NCI-H446 (cell line): ENCODE results near the gene WDFY4.

Source experiments
- DNase-seq, 2 experiments: peaks; one replicate each; lab custom pipeline; 2025; lab: John Stamatoyannopoulos, UW

WDFY4 gene

DNA sequence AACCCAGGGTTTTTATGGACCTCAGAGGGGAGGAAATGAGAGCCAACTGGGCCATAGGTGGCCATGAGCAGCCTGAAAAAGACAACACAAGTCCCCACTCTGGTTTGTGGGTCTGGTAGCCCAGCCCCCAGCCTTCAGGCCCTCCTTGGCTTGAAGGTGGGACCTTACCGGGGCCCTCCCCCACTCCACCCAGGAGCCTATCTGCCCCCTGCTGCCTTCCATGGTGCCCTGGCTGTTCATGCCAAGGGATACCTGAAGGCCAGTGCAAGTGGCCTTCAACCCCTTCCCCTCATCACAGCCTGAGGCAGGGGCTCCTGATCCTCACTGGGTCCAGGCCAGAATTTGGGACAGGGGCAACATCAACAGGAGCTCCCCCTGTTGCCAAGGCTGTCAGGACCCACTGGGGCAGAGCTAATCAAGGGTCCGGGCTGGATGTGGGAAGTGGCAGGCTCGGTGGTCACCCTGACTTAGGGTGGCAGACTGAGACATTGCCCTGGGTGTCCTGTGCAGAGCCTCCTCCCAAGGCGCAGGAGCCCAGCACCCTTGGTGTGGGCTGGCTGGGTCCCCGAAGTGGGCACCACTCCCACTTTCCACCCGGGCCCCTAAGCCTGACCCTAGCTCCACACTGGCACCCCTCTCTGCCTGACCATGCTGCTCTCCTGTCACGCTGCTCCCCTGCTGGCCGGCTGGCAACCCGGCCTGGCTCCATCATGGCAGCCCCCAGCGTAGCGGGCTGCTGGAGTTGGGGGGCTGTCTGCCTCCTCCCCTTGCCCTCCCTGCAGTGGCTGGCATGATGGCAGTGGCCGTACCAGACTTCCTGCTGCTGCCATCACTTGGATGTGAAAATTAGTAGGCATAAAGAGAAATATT lies 6.4 kb downstream of the WDFY4 start:
- DNase-seq: no peak

DNA sequence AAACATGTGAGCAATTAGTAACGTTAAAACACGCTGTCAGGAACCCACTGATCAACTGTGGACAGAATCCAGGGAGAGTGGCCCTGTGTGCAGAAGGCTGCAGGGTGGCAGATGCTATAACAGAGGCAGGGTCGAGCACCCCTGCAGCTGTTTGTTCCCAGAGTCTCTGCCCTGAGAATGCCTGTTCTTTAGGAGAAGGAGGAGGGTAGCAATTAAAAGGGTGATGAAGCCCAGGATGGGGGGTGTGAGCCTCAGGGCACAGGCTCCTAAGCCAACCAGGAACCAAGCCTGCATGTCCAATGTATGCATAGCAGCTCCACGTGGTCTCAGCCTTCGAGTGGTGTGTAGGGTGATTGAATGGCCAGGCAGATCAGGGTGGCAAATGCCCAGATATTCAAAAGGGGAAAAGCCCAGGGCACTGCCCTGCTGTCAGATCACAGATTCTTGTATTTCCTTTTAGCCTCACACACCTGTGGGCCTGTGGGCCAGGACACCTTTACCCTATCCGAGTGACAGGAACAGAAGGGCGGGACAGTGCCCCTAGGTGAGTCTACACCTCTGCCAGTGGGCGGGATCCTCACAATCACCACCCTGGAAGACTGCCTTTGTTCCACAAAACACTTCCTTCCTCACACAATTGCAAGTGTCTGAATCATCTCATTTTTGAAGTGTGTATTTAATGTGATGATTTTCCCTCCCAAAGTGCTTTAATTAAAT lies 7.3 kb downstream of the WDFY4 start:
- no peak for DNase-seq

DNA sequence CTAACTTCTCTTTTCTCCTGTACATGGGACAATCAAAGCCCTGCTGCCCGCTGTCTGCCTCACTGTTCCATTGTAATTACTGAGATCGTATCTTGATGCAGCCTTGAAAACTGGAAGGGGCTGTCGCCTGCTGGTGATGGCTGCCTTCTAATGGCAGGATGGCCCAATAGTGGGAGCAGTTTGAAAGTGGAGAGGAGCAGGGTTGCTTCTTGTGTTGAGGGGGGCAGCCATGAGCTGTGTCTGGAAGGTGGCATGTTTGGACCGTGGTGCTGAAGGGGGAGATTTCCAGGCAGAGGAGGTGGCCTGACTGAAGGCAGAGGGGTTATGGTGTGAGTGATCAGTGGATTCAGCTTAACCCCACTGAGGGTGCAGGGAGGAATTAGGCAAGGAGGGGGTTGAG lies 8.1 kb downstream of the WDFY4 start:
- DNase-seq: no peak

DNA sequence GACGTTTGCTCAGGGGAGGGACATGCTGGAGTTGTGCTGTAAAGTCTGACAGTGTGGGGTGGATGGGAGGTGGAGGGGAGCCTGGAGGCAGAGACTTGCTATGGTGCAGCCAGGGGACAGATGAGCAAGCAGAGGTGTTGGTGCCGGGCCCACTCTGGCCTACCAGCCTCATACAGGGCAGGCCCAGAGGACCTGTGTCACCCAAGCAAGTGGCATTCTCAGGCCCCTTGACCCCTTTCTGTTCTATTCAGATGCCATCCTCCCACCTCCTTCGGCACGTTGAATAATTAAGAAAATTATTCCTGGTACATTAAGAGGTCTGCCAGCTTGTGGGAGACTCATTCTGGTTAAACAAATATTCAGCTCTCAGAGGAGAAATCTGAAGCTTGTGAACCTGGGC lies 8.5 kb downstream of the WDFY4 start:
- no peak for DNase-seq

DNA sequence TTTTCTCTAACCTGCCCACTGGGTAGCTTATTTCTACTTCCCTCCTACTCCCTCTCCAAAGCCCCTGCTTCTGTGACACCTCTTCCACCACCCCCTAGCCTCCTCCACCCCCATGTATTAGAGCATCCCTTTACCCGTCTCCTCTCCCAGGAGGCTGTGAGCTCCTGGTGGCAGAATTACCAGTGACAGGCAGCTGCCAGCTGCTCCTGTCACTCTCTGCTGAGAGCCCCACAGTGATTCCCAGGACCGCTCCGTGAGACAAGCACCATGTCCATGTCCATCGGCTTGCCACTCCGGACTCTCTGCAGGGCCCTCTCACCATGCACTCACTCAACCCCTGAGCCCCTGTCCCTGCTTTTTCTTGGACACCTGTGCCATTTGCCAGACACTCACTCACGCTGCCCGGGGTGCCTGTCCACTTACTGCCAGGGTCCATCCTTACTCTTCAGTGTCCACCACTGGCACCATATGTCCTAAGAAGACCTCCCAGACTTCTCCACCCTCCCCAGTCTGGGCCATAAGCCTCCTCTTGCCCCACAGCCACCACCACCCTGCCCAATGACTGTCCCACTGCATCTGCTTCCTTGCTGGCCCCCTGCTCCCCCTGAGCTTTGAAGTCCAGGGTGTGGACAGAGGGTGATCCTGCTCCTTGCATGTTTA lies 9.8 kb downstream of the WDFY4 start:
- DNase-seq: no peak

DNA sequence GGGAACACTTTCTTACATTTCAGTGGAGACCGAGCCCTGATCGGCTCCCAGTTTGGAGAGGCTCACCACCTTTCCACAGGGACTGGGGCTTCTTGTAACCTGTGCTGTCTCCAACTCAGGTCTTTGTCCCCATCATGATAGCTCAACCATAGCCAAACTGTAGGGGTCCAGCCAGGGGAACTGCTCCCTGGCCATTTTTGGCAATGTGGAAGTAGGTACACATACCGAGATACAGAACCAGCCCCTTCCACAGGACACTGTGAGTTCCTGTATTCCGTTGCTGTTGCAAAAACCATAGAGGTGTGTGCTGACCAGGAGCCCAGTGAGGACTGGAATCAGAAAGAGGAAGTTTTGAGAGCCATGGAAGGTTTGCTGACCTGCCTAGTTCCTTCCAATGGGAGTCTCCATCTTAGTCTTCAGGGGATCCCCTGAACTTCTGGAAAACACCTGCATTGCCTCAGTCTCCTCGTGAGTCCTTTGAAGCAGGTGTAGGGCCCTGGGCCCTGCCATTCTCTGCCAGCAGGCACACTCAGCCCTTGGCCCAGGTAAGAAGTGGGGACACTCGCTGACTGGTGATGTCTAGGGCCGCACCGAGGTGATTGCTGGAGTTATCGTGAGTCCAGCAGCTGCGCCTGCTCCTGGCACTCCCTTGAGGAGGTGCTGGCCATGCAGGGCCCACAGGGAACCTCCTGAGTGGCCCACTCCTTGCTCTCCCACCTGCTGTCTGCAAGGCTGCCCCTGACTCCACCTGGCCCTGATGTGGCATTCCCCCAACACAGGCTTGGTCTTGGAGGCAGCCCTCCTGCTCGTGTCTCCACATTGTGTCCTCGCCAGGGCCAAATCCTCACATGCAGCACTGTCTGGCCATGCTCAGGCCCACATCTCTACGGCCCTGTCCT lies 11.2 kb downstream of the WDFY4 start:
- DNase-seq: no peak

DNA sequence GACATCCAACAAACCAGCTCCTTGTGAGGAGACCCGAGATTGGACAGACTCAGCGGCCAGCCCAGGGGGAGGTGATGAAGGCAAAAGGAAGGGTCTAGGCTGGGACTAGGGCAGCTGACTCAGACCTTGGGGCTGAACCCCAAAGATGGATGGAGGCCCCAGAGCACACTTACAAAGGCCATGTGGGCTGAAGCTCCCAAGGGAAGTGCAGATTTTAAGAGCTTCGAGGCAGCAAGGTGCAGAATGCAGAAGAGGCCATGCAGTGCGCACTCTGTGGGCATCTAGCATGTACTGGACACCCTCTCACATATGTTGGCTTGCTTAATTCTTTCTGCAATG lies 11.8 kb downstream of the WDFY4 start:
- DNase-seq: no peak

DNA sequence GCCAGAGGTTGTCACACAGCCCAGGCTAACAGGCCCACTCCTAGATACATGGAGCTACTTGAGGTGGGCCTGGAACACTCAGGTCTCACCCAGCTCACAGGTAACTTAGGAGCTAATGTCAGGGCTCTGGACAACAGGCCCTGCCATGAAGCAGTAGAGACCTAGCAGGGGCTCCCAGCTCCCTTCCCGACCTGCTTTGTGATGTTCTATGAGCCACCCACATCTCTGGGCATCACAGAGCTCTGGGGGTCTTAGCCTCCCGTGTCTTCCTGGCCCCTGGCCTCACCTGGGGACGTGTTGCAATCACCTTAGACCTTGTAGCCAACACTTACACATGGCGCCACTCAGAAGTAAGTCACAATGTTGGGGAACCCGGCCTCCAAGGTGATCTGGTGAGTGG lies 12.4 kb downstream of the WDFY4 start:
- DNase-seq: no peak

DNA sequence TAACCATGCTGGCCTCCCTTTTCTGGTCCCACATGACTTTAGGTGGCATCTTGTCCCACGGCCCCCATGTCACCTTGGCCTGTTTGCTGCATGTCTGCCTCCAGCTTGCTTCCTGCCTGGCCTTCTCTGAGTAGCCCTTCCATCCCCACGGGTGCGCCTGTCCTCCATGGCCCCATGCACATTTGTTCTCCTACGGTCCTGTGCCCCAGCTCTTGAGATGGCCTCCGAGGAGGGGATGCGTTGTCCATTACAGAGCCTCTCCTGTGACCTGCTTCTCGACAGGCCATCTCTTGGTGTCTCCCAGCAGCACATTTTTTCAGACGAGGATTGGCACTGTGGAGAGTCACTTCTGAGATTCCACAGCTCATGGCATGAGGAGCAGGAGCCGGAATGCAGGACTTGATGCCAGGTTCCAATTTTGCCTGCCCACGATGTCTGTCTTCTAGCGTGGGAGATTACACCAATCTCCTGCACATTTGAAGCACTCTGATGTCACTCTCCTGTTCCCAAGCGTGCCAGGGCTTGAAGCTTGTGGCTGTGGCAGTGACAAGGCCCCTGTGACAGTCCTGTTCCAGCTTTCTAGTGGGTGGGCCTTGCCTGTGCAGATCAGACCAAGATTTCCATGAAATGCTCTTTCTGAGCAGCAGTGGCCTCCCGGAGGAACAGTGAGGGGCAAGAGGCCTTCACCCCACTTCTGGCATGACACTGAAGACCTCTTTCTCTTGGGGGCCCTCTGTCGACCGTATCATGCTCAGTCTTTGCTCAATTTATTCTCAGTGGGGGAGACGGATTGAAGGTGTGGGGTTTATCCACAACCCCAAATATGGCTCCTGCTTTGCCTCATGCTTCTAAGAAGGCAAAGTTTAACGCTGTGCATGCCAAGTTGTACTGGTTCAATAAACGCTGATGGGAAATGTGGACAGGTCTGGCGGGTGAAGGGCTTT lies 13.4 kb downstream of the WDFY4 start:
- no peak for DNase-seq

DNA sequence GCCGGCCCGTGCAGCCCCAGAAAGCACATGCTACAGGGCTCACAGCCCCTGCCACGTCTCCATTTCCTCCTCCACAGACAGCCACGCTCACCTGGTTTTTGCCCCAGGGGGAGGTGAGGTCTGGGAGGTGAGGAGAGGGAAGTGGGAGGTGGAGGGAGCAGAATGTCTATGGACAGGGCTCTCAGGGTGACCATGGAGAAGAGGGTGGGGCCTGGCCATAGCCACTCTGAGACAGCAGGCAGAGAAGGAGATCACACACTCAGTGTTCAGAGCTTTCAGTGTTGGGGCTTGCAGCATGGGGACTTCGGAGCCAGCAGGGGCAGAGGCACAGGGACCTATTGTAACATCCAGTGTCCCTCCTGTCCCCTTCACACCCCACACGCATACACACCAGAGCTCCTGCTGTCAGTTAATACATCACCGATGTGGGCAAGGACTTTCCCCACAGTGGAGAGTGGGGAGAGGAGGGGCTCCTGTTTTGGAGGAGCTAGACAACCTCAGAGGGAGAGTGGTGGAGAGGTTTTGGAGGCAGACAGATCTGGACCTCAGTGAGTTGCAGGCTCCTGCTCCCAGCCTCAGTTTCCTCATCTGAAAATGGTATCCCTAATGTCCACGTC lies 14.4 kb downstream of the WDFY4 start:
- DNase-seq: no peak

DNA sequence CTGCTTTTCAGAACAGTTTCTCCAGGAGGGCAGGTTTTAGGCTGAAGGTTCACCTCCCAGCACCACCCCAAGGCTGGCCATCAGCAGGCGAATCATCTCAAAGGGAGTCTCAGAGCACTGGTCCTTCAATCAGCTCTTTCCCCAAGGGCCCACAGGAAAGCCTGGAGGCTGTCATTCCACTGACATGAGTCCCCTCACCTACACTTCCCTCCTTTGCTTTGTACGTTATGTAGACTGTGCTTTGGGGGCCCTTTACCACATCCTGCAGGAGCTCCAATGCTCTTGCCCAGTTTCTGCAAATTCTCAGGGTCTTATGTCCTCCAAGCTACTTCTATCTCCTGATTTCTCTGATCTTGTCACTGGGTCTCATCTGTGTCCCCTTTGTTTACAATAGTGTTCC lies 15.4 kb downstream of the WDFY4 start:
- DNase-seq: no peak

DNA sequence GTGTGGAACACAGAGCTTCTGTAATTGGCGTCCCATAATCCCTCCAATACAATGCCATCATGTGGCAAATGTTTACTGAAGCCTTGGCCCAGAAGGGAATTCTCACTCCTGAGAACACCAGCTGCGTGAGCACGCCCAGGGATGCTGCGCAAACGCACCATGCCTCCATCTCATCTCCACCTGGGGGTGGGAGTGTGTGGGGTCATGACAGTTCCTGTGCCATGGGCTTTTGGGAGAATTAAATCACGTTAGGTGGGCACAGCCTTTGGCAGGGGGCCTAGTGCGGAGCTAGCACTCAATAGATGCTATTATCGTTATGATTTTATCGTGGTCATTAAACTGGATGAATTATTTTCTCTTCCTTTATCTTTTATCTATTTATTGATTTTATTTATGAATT lies 15.8 kb downstream of the WDFY4 start:
- no peak for DNase-seq

DNA sequence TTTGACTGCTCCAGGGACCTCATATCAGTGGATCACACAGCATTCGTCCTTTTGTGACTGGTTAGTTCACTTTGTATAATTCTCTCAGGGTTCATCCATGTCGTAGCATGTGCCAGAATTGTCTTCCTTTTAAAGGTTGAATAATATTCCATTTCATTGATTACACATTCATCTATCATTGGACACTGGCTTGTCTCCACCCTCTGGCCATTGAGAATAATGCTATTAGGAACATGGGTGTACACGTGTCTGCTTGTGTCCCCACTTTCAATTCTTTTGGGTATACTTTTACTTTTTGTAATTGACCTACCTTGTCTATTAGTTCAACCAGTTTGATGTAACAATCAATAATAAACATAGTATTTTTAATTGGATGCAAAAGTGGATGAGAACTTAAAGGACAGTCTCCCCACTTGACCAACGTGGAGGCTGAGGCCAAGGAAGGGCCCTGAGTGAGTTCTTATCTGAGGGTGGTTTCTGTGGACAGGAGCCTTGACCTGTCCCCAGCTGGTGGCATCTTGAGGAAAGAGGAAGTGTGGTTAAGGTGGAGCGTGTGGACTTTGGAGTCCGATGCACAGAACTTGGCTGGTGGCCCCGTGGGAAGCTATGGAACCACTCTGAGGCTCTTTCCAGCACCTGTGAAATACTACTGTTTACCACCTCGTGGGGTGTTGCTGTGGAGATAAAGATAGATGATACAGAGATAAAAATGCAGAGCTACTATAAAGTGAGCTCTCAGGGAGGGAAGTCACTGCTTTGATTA lies 16.6 kb downstream of the WDFY4 start:
- DNase-seq: no peak

DNA sequence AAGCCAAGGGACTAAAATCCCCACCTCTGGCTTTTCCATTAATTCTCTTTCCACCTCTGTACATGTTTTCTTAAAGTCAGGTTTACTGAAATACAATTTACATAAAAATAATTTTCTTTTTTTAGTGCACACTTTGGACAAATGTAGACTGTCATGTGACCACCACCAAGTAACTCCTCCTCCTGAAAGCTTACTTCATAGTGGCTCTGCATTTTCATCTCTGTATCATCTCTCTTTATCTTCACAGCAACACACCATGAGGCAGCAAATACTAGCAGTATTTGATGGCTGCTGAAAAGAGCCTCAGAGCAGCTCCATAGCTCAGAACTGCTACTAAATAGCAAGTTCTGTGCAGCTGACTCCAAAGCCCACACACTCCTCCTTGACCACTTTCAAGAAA lies 17.3 kb downstream of the WDFY4 start:
- no peak for DNase-seq

DNA sequence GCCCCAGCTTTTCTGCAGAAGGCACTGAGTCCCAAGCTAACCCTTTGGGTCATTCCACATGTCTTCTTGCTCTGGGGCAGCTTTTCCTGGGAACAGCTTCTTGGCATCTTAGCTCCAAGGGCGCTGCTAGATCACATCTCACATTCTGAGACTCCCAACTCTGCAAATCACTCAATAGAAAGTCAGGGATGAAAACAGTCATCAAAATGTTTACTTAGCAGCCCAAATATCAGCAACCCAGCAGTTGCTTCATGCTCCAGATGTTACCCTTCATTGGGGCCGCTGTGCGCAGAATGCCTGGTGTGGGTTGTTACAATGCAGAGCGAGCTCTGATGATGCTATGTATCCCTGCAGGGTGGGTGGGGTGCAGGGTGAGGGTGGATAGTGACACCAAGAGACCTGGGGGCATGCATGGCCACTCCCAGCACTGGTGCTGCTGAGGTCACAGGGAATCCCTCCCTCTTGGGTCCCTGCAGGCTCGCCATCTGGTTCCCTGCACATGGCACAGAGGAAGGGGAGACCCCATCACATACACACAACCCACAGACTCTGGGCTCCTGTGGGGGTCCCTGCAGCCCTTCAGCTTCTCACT lies 19.0 kb downstream of the WDFY4 start:
- DNase-seq: no peak

DNA sequence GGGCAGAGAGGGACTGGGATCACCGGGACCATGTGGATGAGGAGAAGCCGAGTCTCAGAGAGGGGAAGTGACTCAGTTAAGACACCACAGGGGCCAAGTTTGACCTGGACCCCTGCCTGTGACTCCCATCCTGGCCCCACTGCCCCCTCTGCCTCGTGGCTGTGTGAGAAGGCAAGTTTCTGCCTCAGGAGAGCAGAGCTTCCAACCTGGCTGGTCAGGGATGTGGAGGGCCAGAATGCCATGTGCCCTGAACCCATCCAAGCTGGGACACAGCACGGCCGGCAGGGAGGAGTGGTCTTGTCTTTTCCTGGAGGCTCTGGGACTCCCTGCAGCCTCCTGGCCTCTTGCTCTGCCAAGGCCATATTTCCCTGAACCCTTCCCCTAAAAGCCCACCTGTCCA lies 19.5 kb downstream of the WDFY4 start:
- no peak for DNase-seq

DNA sequence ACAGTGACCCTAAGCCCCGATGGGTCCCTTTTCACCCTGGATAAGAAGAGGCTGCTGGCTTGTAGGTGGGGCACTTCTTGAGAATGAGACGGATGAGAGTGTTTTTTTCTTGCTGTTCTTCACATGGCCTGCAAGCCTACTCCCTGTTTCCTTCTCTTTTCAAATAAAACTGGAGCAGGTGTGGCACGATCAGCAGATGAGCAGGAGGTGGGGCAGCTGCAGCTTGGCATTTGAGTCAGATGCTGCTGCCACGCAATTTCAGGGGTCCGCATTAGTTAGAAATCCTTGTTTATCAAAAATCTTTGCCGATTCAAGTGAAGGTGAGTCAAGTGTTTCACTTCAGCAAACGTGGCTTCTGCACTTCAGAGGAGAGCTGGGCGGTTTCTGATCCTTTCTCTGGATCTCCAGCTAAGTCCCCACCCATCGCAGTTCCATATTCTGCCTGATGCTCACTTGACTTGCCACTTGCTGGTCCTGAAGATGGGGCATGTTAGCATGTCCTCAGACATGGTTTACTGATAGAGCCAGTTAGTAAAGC lies 20.8 kb downstream of the WDFY4 start:
- no peak for DNase-seq

DNA sequence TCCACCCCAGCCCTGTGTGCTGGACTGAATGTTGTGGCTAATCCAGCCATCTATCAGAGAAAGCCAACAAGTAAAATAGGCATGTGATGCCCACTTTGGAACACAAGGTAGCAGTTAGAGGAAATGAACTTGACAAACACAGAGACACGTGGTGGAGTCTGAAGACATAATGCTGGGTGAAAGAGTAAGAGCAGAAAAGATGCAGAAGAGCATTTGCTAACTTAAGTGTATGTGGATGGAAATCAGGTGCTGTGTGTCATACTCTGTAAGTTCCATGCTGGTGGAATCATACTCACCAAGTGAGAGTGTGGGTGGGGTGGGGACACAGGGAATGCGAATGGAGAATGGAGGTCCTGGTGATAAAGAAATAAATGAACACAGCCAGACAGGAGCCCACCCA lies 22.8 kb downstream of the WDFY4 start:
- DNase-seq: no peak

DNA sequence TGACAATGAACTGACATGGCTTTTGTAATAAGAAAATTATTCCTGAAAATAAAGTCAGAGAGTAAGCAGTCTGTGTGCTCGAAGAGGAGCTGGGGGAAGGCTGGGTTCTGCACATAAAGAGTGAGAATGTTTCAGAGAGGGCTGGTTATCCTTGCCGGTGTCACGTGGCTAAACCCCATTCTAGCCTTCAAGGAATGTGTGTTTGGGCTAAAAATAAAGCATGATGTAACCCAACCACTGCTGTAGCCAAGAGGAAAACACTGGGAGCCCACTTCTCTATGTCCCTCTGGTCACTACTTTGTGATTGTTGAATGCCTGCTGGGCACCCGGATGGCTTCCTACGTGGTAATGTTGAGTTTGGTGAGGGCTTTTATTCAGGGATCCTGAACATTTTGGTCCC lies 23.5 kb downstream of the WDFY4 start:
- no peak for DNase-seq
